T-helper 1 cell (primary cell): ENCODE measurements around the gene SLC8A1.

ENCODE experiments used
- DNase-seq, 5 donors: peaks; one replicate each; pipeline ENCODE4 v3.0.0-alpha.2; 2012 to 2020

The SLC8A1 gene

DNA sequence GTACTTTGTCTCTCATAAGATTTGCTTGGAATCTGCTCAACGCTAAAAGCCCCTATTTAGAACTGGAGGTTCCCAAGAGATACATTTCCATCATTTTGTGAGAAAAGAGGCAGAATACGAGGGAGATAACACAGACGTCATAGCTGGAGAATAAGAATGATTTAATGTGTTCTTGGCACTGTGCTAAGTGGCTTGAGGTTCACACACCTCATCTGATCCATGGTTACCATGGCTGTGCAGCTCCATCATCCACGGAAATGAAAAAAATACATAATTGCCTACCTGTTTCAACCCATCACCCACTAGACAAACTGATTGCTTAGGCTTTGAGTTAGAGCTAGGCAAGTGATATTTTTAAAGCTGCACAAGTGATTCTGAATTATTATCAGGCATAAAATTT lies 227.6 kb downstream of the SLC8A1 start:
- DNase-seq, result no peak

DNA sequence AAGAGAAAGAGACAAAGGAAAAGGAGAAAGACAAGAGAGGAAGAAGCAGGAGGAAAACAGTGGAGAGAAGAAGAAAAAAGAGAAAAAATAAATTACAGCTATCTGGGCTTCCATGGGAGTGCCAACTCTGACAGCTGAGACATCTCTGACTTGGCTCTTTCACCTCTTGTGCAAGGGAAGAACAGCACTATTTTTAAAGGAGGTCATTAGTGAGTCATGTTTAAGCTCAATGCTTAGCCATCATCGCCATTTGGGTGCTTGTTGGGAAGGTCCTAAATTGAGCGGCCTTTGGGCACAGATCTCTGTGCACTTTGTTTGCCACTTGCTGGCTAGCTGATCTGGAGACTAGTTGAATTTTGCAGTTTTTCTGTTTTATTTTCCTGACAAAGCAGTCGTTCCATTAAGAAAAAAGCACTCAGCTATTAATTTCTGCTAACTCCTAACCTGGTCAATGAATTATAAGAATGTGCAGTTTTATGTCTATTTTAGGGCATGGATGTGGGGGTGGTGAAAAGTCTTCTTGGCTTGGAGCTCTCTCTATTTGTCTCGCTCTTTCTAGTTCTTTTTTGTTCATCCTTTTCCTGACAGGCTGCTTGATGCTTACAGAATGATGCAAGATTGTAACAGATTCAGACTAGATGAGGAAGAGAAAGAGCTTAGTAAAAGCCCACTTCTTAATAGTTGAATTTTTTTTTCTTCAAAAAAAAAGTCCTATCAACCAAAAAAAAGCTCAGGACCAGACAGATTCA lies 231.5 kb downstream of the SLC8A1 start:
- no peak for DNase-seq

DNA sequence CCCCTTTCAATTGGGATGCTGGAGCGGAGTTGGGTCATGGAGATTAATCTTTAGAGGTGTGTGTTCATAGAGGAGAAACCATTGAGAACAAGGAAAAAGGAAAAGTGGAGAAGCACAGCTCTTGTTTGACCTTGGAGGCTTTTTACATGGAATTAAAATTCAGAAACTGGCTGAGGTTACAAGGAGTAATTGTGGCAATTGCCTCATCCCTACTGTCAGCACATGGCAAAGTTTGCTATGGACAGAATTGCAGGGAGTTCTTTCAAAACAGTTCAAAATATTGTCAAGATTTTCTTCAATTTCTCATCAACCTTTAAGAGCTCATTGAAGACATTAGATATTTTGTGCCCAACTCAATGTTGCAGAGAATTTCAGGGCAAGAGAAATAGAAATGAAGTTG lies 232.7 kb downstream of the SLC8A1 start:
- no peak for DNase-seq

DNA sequence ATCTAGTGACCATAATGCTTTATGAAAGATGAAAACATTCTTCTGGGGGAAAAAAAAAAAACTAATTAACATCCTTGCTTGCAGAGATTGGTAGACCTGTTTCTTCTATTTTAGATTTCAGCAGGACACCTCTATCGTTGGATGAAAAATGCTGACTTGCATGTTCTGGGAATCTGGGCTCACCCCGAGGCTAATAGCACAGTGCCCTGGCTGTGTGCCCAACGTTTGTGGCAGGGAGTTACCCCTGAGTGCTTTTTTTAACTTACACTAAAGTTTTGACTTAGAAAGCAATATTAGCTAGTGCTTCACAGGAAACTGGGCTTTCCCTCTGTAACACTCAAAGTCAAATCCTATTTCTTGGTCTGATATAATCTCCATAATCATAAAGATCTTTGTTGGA lies 233.2 kb downstream of the SLC8A1 start:
- DNase-seq, result no peak

DNA sequence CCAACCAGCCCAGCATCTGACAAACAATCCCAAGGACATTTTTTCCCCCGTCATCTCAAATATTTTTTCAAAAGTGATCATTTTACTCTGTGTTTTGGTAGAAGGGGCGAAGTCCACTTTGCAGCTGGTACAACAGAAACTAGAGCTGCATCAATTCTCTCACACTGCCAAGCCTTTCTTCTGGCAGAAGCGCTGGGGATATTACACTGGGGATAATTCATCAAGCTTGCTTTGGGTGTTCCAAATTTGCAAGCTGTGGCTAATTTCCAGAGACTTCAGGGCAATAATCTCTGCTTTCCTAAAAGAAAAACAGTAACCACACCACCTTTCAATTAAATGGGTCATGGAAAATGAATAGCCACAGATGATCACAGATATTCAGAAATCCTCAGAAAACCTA lies 238.3 kb downstream of the SLC8A1 start:
- no peak for DNase-seq

DNA sequence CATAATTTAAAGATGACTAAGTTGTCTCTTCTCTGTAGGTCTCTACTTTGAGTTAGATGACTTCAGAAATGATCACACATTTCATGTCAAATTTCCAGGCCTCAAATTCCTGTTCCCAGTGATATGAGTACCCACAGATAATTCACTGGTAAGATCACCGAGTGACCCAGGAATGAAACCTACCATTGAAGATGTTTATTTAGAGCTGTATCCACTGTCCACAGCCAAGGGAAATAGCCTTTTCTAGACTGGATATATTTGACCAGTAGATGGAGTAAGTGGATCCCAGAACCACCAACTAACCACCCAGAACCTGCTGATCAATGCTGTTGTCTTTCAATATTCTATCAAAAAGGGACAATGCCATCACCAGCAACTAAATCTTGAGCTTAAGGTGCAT lies 238.8 kb downstream of the SLC8A1 start:
- DNase-seq, result no peak

DNA sequence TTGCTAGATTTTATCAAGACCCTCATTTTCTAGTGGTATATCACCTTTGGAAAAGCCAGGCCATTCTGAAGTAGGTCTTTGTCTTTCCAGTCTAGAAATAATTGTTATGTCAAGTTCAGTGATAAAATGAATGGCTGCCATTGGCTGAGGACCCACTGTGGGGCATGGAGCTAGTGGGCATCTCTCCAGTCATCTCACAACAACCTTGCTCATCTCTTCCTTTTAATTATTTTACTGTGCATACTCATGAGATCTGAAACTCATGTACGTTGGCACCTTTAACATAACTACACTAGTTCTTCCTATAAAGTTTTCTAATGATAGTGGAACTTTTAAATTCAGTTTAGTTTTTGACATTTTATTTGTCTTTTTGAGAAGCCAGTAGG lies 240.9 kb downstream of the SLC8A1 start:
- DNase-seq, result no peak

DNA sequence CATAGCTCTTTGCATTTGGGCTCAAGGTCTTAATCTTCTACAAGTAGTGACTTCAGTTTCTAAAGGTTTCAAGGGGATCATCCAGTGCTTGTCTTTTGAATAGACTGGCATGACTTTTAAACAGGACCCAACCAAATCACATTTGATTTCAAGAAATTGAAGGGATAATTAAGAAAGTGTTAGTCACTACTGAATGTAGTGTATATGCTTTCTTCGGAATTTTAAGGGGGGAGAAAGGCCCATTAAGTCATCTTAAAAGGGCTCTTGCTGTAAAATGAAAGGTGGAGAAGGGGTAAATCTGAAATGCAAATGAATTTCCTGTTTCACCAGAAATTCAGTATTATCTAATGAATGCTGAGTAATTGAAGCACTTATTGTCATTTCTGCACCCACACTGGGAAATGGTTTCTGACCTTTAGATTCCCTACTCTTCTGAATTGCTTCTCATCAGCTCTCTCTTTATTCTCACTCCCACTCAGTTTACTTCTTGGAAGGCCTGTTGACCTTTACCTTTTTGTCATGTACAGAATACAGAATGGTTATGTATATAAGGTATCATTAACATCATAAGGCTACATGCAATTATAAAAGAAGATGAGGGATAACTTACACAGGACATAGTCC lies 241.4 kb downstream of the SLC8A1 start:
- no peak for DNase-seq

DNA sequence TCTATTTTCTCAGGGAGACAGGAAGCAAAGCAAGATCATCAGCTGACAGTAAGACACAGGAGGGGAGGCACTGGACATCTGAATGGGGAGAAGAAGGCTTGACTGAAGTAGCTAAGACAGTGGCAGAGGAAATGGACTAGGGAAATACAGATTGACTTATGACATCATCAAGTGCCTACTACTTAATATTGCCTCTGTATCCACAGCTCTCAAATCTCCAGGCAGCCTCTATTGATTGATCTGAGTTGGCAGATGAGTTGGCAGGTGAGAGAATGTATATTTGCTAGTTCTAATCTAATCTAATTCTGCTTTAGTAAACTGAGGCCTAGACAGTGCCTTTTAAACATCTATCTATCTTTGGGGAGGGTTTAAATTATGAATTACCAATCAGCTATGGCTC lies 242.1 kb downstream of the SLC8A1 start:
- no peak for DNase-seq

DNA sequence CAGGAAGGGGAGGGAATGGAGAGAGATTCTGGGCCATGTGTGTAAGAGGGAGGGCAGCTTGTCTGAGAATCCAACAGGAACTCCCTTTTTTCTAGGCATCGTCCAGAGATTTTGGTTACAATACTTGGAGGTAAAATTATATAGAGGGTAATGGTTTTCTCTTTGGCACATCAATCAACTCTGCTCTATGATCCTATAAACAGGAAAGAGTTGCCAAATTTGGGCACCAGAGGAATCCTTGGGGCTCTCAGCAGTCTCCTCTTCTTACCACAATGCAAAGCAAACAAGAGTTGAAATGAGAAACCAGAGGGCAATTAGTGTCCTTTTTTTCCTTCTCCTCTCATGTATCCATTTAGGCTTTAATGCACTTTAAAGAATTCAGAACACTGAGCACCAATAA lies 243.4 kb downstream of the SLC8A1 start:
- no peak for DNase-seq

DNA sequence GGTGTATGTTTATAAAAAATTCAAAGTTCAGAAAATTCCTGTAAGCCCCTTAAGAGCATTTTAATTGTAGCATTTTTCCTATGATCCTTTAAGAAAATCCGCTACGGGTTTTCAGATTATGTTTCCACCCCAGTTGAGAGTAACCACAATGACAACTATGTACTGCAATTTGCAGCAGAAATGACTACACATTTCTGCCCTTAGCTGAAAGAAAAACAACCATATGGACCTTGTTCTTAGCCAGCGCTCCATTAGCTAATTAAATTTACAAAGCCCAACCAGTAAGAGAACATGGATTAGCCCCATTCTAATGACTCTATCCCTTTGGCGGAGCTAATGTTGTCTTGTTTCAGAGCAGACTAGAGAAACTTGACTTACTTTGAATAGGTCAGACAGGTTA lies 247.6 kb downstream of the SLC8A1 start:
- no peak for DNase-seq

DNA sequence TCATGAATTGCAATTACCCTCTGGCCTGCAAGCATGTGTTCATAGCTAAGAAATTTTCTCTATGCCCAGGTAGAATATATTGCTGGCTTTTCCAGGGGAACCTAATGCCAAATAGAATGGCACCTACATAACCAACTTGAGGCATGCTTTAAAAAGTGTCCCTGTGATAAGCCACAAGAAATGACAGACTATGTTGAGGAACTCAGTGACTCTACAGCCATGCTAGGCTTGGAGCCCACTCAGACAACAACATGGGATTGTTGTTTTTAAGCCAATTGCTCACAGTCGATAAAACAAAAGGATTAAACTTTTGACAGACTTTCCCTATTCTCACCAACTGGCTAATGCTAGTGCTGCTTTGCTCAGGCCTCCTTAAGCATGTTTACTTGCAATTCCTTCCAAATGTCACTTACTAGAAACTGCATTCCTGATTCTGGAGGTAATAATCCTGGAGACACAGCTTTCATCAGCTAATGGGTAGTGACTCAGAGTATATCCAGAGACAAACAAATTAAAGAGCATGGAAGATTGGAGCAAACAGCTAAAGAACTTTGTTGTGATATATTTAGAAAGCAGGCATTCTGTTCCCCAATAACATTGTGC lies 249.0 kb downstream of the SLC8A1 start:
- no peak for DNase-seq

DNA sequence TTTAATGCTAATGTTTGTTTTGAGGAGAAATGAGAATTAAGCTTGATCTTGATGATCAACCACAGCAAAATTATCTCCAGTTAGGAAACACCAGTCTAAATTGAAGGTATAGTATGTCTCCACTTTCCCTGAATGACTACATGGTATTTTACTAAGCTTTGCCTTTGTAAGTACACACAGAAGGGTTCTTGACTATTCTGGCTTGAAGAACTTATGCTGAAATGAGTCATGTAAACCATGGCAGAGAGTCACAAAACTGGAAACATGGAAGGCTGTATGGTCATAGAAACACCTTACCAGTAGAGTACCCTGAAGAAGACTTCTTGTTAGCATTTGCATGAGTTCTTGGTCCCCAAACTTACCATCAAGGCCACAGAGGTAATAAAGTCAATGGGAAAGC lies 250.5 kb downstream of the SLC8A1 start:
- DNase-seq, result no peak

DNA sequence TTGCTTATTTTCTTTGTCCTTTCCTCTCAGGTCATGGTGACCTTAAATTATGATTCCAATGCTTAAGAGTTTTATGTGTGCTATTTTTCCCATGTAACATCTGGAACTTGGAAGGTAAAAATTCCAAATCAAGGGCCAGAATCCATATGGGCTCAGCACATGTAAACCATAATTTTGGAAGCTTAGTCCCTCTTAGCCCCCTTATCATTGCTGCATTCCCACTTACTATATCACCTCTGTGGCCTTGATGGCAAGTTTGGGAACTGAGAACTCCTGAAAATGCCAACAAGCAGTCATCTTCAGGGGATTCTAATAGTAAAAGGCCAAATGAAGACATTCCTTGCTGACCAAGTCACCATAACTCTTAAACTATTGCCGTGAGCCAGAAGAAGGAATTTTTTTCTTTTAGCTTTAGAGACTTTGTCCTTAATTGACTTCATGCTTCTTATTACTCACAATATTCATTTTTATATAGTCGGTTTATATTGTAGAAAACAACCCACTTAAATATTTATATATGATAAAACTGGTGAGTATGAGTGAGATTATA lies 251.4 kb downstream of the SLC8A1 start:
- no peak for DNase-seq

DNA sequence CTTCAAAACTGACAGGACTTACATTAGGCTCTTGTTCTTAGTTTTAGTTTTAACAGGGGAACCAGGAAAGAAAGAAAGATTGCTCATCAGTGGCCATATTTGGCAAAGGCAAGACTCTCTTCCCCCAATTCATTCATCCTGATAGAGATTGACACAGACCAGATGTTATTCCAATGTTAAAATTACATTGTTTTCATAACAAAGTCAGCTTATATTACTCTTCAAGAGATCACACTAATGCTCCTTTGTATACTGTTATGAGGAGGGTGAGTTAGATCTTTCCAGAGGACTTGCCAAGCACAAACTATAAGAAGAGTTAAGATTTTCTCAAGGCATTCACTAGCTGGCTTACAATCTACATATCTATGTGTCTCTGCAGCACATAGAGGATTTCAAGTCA lies 252.1 kb downstream of the SLC8A1 start:
- no peak for DNase-seq

DNA sequence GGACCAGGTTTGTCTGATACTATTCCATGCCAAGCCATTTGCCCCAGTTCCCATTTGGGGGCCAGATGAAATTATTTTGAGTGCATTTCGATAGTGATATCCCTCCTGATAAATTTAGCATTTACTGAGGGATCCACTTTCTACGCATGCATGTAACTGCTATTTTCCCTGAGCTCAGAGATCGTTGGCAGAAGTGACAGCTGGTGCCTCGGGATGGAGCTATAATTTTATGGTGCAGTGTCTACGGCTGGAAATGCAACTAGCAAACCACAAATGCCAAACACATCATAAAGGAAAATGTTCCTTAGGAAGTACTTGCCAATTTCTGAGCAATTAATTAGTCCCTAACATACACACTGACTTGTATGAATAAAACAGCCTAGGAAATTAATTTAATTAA lies 254.8 kb downstream of the SLC8A1 start:
- DNase-seq, result no peak

DNA sequence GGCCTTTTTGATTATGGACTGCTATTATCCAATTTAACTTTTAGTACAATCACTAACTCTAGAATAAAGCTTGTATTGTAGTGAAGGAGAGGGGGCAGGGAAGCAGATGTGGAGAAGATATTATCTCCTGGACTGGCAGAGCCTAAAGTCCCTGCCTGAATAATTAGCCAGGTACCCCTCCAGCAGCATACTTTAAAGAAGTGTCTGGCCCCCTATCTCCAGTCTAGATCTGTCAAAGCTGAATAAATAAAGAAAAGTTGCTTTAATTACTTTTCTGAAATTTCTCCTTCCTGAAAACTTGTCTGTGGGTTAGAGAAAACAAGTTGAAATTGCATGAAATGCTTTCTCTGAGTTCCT lies 258.2 kb downstream of the SLC8A1 start:
- DNase-seq, result no peak

DNA sequence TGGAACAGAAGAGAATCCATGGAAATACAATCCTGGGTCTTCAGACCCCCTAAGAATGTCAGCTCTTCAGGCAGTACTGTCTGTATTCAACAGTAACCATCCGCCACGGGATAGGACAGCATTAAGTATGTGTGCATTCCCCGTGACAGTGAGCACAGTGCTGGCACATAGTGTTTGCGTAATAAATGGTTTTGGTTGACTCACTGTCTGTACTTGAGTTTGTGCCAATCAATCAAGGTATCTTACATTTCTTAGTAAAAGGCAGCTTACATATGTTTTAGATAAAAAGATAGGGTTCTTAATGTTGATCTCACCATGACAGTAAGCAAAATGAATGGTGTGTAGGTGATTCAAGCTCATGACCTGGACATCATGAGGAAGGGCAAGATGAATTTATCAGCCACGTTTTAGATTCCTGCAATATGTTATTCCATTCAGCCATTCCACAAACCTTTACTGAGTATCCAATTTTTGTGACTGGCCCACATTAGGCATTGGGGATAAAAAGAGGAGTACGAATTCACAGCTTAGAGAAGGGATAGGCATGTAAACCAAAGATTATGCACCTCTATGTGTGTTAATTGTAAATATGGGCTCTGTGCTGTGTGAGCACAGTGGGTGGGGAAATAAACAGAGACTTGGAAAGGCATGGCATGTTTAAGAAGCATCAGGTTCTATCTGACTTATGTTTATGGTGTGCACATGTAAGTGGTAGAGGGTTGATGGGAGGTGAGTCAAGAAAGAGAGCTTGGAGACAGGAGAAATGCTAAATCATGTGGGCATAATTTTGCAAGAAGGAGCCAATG lies 258.8 kb downstream of the SLC8A1 start:
- no peak for DNase-seq

DNA sequence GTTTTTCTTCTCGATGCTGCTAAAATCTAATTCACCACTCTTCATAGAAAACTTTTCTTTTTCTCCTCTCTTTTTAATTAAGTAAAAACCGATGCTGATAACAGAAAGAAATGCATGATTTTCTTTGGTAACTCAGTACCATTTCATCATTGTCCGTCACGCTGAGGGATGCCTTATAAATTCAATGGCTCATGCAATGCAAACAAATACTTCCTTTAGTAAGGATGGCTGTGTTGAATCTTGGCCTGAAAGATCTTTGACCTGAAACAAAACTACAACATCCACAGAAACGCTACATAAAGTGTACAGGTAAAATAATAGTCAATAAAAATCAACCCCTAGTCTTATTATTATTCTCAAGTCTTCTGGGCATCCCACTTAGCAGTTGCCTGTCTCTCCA lies 261.4 kb downstream of the SLC8A1 start:
- DNase-seq, result no peak

DNA sequence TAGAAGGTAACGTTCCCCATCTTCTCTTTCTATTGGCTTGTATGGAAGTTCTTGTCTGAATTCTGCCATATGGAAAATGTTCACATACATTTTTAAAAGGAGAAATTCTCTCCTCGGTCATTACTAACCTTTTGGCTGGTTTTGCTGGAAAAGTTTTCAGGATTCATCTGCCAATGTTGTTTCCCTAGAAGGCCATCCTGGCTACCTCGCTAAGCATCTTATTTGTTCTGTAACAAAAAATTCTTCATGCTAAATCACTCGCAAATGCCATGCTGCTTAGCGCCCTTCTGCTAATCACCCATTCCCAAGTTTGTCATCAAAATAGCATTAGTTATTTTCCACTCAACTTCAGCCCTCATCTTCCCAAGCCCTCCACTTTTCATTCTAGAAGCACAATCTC lies 262.0 kb downstream of the SLC8A1 start:
- DNase-seq, result no peak

DNA sequence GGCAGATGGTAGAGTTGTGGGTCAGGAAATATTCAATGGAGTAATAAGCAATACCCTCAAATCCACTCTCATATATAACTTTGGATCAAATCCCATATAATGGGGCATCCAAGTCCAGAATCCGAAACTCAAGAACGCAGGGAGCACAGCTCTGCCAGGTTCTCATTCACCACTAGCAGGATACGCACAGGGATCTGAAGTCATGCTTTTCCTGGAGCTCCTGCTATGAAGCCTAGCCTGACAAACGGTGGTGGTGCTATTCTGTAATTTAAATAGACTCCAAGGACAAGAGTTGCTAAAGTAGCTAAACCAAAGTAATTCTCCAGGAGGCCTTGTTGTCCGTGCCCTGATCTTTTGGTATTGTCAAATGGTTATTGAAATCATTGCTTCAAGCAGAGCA lies 264.8 kb downstream of the SLC8A1 start:
- no peak for DNase-seq

DNA sequence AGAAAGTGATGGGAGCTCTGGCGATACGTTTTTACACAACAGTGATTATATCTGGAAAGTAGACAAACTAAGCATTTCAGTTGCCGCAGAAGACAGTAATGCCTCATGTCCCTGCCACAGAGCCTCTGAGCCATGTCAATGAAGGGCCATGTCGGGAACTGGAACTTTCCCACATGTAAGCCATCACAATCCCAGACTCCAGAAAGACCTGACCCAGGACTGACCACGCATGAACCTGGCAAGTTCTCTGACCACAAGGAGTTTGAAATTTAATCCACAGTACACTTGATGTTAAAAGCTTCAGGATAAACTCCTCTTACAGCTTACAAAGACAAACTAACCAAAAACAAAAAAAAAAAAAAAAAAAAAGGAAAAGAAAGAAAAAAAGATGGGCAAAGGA lies 267.3 kb downstream of the SLC8A1 start:
- DNase-seq, result no peak

DNA sequence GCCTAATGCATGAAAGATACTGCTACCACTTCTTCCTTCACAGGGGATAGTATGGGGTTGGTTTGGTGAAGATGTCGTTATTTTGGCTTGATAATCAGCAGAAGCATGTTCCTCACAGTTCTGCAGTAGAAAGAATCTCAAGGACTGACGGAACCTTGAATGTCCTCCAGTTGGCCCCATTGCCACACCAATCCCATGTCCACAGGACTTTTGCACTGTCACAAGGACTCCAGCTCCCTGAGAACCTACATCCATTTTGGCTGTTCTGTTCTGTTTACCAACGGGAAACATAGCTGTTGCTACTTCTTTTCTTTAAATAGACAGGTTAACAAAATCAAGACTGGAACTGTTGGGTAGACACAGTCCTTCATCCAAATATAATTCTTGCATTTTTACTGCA lies 270.0 kb downstream of the SLC8A1 start:
- DNase-seq, result no peak

DNA sequence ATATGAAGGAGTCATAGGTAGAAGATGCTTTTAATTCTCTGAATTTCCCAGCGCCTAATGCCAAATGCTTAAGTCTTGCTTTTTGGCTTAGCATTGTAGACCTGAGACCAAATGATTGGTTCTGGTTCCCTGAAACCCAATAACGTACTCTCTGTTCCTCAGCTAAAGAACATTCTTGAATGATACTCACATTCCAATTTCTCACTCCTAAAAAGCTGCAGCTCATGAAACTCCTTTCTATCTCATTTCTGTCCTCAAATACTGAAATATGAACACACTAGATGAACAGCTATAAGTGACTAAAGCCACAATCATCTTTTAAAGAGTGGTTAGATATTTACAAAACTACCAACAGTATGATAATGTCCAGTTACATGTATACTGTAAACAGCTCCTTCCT lies 272.1 kb downstream of the SLC8A1 start:
- no peak for DNase-seq
